GM19324 (cell line): ENCODE measurements around the gene PRR35.

Experiments
- ATAC-seq: cut with Tn5 transposase; IDR thresholded peaks from one replicate; pipeline ENCODE4 v1.9.1; 2021; ENCODE audit warnings: mild to moderate bottlenecking, moderate library complexity; ENCODE audit not compliant: unreplicated experiment, low FRiP score

Gene PRR35

GRCh38 chr16:546909-547770 is 13.1 kb upstream of the PRR35 start:
- no peak for ATAC-seq

DNA sequence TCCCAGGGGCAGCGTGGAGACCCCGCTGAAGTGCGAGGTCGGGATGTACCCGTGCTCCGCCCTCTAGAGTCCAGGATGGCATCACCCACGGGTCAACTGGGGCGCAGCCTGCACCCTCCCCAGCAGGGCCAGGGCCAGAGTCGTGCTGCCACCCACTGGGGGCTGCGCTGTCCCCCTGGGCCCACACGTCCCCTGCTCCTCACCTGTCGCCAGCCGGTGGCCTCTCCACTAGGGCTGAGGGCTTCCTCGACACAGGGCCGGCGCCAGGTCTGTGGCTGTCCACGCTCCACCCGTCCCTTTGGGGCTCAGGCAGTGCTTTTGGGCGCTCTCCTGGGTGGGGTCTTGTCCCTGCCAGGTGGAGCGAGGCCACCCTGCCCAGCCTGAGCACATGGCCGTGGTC is 11.6 kb upstream of the PRR35 start:
- no peak for ATAC-seq

DNA sequence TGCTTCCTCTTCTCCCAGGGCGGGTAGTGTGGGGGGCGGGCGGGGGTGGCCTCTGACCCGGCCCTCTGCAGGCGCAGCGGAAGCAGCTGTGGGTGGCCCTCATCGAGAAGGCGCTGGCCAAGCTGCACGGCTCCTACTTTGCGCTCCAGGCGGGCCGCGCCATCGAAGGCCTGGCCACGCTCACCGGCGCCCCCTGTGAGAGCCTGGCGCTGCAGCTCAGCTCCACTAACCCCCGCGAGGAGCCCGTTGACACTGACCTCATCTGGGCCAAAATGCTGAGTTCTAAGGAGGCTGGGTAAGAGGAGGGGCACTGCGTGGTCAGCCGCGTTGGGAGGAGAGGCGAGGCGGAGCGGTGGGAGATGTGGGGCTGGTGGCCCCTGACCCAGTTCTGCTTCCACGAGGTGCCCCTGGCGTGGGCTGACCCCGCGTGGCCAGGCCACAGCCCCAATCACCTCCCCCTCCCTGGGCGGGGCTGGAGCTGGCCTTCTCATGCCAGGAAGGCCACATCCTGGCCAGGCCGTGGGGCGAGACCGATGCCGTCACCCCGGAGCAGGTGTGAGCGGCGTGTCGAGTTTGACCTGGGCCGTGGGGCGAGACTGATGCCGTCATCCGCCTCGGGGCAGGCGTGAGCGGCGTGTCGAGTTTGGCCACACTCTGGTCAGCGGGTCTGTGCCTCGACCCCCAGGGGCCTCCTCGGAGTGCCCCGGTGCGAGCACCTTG is 10.5 kb upstream of the PRR35 start:
- no peak for ATAC-seq

- ATAC-seq = no peak
Measured at GRCh38 chr16:551210-551609, 9.0 kb upstream of the PRR35 start.

DNA sequence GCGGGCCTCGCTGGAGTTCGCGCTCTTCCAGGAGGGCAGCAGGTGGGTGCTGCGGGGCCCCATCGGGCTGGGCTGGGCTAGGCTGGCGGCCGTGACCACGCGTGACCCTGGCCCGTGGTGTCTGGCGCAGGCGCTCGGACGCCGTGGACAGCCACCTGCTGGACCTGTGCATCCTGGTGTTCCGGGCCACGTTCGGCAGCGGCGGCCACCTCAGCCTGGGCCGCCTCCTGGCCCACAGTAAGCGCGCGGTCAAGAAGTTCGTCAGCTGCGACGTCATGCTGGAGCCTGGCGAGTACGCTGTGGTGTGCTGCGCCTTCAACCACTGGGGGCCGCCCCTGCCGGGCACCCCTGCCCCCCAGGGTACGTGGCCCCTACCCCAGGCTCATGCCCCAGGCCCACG is 8.0 kb upstream of the PRR35 start:
- ATAC-seq = no peak

- ATAC-seq = no peak
Measured at GRCh38 chr16:553601-554296, 6.4 kb upstream of the PRR35 start.

DNA sequence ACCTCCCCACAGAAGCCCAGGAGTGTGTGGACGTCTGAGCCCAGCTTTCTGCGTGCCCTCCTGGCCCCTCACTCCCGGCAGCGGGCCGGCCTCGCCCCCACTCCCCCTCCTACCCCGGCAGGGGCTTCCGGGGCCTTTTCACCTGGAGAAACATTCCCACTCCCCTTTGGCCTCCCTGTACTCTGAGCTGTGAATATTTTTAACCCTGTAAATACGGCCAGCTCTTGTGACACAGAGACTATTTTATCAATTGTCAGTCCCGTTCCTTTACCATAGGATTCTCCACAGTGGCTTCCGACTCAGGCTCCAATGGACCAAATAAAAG is 5.9 kb upstream of the PRR35 start:
- no peak for ATAC-seq

- no peak for ATAC-seq
Measured at GRCh38 chr16:554640-555365, 5.4 kb upstream of the PRR35 start.

- ATAC-seq = no peak
Measured at GRCh38 chr16:555528-556473, 4.4 kb upstream of the PRR35 start.

- no peak for ATAC-seq
Measured at GRCh38 chr16:556474-557173, 3.6 kb upstream of the PRR35 start.

- ATAC-seq = no peak
Measured at GRCh38 chr16:557463-558297, 2.5 kb upstream of the PRR35 start.

DNA sequence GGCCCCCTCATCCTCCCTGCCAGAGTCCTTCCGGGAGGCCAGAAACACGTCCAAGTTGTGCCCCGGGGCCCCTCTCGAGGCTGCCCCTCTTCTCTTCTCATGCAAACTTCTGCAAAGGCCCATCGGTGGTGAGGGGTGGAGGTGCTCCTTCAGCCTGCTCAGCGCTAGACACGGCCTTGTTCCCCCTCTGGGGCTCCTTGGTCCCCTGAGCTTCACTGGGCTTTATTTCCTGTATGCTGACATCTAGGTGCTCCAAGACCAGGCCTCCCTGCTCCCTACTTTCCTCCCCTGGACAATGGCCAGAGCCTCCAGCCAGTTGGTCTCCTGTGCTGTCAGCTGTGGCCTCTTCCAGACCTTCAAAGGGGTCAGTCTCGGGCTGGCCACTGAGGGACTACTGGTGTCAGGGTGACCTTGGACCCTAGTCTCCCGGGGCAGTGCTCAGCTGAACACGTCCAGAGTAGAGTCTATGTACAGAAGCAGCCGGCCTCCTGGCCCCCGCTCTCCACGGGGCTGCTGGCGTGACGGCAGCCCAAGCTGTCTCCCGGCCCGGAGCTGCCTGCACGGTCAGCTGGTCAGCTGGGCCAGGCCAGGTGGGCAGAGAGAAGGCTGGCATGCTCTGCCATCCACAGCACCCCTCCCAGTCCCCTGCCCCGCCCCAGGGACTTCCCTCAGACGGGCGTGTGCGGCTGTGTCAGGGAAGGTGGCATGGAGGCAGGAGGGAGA is 1.7 kb upstream of the PRR35 start:
- ATAC-seq = no peak

DNA sequence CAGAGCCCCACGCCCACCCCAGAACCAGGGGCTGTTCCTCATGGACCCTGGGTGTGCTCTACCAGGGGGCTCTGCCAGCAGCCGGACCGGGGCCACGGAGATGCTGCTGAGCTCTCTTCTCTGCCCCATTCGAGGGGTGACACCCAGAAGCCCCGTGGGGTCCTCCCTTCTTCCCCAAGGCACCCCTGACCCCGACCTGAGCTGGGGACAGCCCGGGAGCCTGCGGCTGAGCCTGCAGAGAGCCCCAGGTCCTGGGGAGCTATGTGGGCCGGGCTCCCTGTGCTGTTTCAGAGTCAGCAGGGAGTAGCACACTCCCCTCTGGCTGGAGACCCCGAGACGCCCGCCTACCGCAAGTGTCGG is 1.2 kb upstream of the PRR35 start:
- no peak for ATAC-seq

DNA sequence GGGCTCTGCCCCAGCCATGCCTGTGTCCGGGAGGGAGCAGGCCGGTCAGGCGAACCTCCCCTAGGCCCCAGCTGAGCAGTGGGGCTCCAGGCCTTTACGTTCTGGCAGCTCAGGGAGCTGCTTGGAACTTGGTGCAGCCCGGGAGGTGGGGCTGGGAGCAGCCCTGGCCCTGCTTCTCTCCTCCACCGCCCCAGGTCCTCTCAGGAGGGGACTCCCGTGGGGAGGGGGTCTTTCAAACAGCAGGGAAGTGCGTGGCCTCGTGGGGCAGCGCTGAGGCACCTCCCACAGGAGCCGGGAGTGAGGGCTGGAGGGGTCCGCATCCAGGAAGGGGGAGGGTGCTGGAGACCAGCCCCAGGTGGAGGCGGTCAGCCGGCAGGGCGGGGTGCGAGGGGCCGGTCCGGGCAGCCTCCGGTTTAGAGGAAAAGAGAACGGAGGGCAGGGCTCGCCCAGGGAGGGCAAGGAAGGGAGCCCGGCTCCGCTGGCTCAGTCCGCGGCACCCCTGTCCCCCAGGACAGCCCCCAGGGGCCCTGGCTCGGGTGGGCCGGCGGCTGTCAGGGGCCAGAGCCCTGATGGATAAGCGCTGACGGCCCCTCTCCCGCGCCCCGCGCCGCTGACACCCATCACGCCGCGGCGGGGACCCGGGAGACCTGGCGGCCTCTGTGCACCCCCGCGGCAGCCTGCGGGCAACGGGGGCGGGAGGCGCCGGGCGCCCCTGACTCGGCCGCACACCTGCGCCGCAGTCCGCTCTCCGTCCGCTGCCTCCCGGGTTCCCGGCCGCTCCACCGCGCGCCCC is 587 bp upstream of the PRR35 start:
- ATAC-seq = no peak

- no peak for ATAC-seq
Measured at GRCh38 chr16:560701-561412, 663 bp downstream of the PRR35 start.

DNA sequence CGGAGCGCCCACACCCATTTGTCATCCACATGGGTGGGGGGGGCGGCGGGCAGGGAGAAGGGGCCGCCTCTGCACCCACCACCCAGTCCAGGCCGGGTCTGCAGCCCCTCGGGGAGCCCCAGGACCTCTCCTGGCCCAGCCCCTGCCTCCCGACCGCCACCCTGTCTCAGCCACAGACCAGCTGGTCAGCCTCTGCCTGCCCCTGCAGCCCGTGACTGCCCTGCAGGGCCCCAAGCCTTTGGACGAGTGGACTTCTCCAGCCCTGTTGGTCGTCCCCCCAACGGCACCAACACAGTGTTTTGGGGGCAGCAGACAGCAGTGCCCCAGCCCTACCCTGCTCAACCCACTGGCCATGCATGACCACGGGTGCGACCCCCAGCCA is 1.2 kb downstream of the PRR35 start:
- no peak for ATAC-seq
